Fibroblast of lung (primary cell): Measurements from ENCODE around the gene DAZAP1. TPM values are rescaled to one million over a fixed set of nuclear protein-coding genes. Genes with fewer than 3 reads are reported as not detected.

ENCODE experiments used
- DNase-seq, 2 donors: peaks; one replicate each; pipeline versions ENCODE4 v3.0.0 to v3.0.0-alpha.2; 2010; ENCODE audit warnings: low read depth in 2 of 2
- H2AFZ ChIP-seq: 2 replicates; pipeline ENCODE4 v1.5.1; 2012; ENCODE audit warnings: low read length, control low read depth, inconsistent platforms
- H3K27ac ChIP-seq: 2 replicates; pipeline ENCODE4 v1.5.1; 2011; ENCODE audit warnings: low read length, control low read depth; ENCODE audit not compliant: insufficient read depth
- H3K27me3 ChIP-seq: 2 replicates; pipeline ENCODE4 v1.5.1; 2011; ENCODE audit warnings: mild to moderate bottlenecking, low read length; ENCODE audit not compliant: control insufficient read depth, insufficient read depth
- H3K36me3 ChIP-seq: 2 replicates; pipeline ENCODE4 v1.5.1; 2011; ENCODE audit warnings: low read length; ENCODE audit not compliant: control insufficient read depth, insufficient read depth
- H3K4me1 ChIP-seq: 2 replicates; pipeline ENCODE4 v1.5.1; 2011; ENCODE audit warnings: low read length; ENCODE audit not compliant: control insufficient read depth, insufficient read depth; ENCODE audit errors: extremely low read depth
- H3K4me2 ChIP-seq: 2 replicates; pipeline ENCODE4 v1.5.1; 2011; ENCODE audit warnings: low read length, control low read depth; ENCODE audit not compliant: insufficient read depth; ENCODE audit errors: extremely low read depth
- H3K4me3 ChIP-seq, 4 experiments: fragments of 200-600 bp in 1 of 4; sonication (generic) in 1 of 4; replicated peaks in 1 of 4; 2 replicates each; pipeline ENCODE4 v1.5.1; 2011 to 2016; ENCODE audit warnings: low read length in 4 of 4, low read depth in 3 of 4, mild to moderate bottlenecking in 3 of 4, control low read depth in 2 of 4, inconsistent platforms in 1 of 4, mixed read lengths in 1 of 4; ENCODE audit not compliant: insufficient read depth in 1 of 4; ENCODE audit errors: control extremely low read depth in 1 of 4
- H3K79me2 ChIP-seq: 2 replicates; pipeline ENCODE4 v1.5.1; 2012; ENCODE audit warnings: mild to moderate bottlenecking, low read length, inconsistent platforms; ENCODE audit not compliant: control insufficient read depth, insufficient read depth
- H3K9ac ChIP-seq: 2 replicates; pipeline ENCODE4 v1.5.1; 2011; ENCODE audit warnings: mild to moderate bottlenecking, low read length, control low read depth; ENCODE audit not compliant: insufficient read depth
- H3K9me3 ChIP-seq: 2 replicates; pipeline ENCODE4 v1.5.1; 2012; ENCODE audit warnings: low read depth, low read length; ENCODE audit not compliant: control insufficient read depth, insufficient read depth
- H4K20me1 ChIP-seq: 2 replicates; pipeline ENCODE4 v1.5.1; 2011; ENCODE audit warnings: low read length; ENCODE audit not compliant: control insufficient read depth, insufficient read depth; ENCODE audit errors: extremely low read depth
- EZH2 ChIP-seq: IDR thresholded peaks from 2 replicates; pipeline ENCODE4 v1.5.1; 2012; ENCODE audit warnings: low read length, control low read depth, mild to moderate bottlenecking; ENCODE audit errors: missing control alignments
- polyA plus RNA-seq, 2 donors: library from polyadenylated mRNA; depleted of rRNA in 1 of 2; stranded (reverse) in 1 of 2; unstranded in 1 of 2; fragments of >200 nt; gene quantifications; 2 replicates each; pipeline ENCODE4 v1.2.1, GENCODE V29; 2011 to 2012; ENCODE audit warnings: missing spikeins in 1 of 2
- total RNA-seq: library from RNA; depleted of rRNA; stranded (reverse); fragments of >200 nt; gene quantifications from 2 replicates; pipeline ENCODE4 v1.2.1, GENCODE V29; 2014
- TF ChIP-seq, protein P1 (sequence below), 2 donors: IDR thresholded peaks in 1 of 2; conservative IDR thresholded peaks in 1 of 2; 1 replicate in 1 of 2; 2 replicates in 1 of 2; pipeline ENCODE4 v1.5.1; 2011 to 2012; ENCODE audit warnings: low read length in 2 of 2, control low read depth in 1 of 2, inconsistent platforms in 1 of 2, low read depth in 1 of 2, mild to moderate bottlenecking in 1 of 2

The DAZAP1 gene
- total and polyA plus RNA-seq, 2 donors (not counting 1 experiment from before 2014, with no cell fraction given) = 44.6 to 49.5 TPM

DNA sequence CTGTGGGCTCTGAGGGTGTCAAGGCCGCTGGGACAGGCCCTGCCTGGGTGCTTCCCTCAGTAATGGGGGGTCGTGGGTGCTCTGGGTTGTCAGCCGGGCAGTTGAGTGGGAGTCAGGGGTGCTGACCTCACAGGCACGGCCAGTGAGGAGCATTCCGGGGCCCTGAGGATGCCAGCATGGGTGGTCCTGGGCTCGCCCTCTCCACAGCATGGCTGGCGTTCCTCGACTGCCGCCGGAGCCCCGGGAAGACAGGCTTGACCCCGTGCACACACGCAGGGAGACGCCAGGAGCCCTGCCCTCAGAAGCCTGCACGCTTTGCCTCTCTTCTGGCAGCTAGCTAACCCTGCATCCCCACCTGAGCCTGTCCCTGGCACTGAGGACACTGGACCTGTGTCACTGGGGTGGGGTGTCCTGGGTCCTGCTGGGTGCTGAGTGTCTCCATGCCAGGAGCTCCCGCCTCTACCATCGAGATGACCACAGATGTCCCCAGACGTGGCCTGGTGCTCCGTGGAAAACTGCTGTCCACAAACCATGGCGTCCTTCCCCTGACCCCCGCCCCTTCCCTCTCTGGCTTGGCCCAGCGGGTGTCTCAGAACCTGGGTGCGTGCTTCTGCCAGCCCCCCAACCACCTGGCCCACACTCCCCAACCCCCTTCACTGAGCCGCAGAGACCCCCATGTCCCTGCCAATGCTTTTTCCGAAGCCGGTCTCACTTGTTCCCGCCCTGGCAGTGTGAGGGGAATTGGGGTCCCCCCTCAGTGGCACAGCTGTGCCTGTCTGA, 28.1 kb upstream of the DAZAP1 start:
- no peak for TF ChIP-seq EZH2
- TF ChIP-seq, protein P1, sequence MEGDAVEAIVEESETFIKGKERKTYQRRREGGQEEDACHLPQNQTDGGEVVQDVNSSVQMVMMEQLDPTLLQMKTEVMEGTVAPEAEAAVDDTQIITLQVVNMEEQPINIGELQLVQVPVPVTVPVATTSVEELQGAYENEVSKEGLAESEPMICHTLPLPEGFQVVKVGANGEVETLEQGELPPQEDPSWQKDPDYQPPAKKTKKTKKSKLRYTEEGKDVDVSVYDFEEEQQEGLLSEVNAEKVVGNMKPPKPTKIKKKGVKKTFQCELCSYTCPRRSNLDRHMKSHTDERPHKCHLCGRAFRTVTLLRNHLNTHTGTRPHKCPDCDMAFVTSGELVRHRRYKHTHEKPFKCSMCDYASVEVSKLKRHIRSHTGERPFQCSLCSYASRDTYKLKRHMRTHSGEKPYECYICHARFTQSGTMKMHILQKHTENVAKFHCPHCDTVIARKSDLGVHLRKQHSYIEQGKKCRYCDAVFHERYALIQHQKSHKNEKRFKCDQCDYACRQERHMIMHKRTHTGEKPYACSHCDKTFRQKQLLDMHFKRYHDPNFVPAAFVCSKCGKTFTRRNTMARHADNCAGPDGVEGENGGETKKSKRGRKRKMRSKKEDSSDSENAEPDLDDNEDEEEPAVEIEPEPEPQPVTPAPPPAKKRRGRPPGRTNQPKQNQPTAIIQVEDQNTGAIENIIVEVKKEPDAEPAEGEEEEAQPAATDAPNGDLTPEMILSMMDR (conservative IDR thresholded peaks at IDR 0.05 in 1 of 2, IDR thresholded peaks at IDR 0.05 in 1 of 2; ENCODE audit: low read depth in 1 of 2, low read length in 2 of 2) = no peak
- no peak overlapping the region for H2AFZ ChIP-seq

DNA sequence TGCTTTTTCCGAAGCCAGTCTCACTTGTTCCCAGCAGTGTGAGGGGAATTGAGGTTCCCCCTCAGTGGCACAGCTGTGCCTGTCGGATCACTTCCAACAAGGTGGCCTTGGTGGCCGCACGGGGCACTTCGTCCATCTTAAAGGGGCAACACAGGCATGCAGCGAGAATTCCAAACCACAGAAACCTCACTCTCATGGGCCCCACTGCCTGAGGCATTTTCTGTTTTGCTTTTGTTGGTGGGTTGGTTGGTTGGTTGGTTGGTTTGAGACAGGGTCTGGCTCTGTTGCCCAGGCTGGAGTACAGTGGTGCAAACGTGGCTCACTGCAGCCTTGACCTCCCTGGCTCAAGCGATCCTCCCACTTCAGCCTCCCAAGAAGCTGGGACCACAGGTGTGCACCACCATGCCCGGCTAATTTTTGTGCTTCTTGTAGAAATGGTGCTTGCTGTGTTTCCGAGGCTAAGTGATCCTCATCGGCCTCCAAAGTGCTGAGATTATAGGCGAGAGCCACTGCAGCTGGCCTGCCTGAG, 27.4 kb upstream of the DAZAP1 start:
- no peak overlapping the region for H3K27ac ChIP-seq
- no peak overlapping the region for H2AFZ ChIP-seq
- no peaks in the 10 kb centered on the region for H4K20me1 ChIP-seq
- TF ChIP-seq, protein P1 (conservative IDR thresholded peaks at IDR 0.05 in 1 of 2, IDR thresholded peaks at IDR 0.05 in 1 of 2; ENCODE audit: low read depth in 1 of 2, low read length in 2 of 2) = no peak
- no peak for TF ChIP-seq EZH2
- H3K4me3 ChIP-seq = no peak overlapping the region
- H3K79me2 ChIP-seq = peaks cover 3% of the 10 kb centered on the region
- H3K27me3 ChIP-seq = no peaks in the 10 kb centered on the region
- no peak overlapping the region for H3K4me2 ChIP-seq
- no peaks in the 10 kb centered on the region for H3K4me1 ChIP-seq
- no peak for DNase-seq
- H3K9me3 ChIP-seq = no peaks in the 10 kb centered on the region
- peaks cover 8% of the 10 kb centered on the region for H3K36me3 ChIP-seq
- H3K9ac ChIP-seq = no peak overlapping the region

More for the DNA sequence above, 28.1 kb upstream of the DAZAP1 start:
- no peaks in the 10 kb centered on the region for H3K27me3 ChIP-seq
- peaks cover 8% of the 10 kb centered on the region for H3K36me3 ChIP-seq
- H4K20me1 ChIP-seq = no peaks in the 10 kb centered on the region
- H3K4me3 ChIP-seq = no peak overlapping the region
- no peak for DNase-seq
- no peaks in the 10 kb centered on the region for H3K9me3 ChIP-seq
- no peak overlapping the region for H3K27ac ChIP-seq
- peaks cover 3% of the 10 kb centered on the region for H3K79me2 ChIP-seq
- H3K4me2 ChIP-seq = no peak overlapping the region
- H3K4me1 ChIP-seq = no peaks in the 10 kb centered on the region
- no peak overlapping the region for H3K9ac ChIP-seq

DNA sequence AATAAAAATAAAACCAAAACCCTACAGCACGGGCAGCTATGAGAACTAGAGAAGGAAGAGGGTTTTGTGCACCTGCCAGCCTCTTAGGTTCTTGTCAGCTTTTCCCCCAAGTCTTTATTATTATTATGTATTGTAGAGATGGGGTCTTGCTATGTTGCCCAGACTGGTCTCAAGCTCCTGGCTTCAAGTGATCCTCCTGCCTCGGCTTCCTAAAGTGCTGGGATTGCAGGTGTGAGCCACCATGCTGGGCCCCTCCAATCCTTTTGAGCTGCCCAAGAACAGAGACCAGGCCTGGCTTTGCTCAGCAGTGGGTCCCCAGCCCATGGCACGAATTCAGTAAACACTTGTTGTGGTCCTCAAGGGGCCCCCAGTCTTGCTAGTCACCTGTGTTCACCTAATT, 25.1 kb upstream of the DAZAP1 start:
- TF ChIP-seq EZH2 = no peak
- TF ChIP-seq, protein P1 (conservative IDR thresholded peaks at IDR 0.05 in 1 of 2, IDR thresholded peaks at IDR 0.05 in 1 of 2; ENCODE audit: low read depth in 1 of 2, low read length in 2 of 2) = no peak
- no peak overlapping the region for H3K4me3 ChIP-seq
- no peaks in the 10 kb centered on the region for H3K27me3 ChIP-seq
- H3K4me2 ChIP-seq = no peak overlapping the region
- no peak for DNase-seq
- H3K9ac ChIP-seq = no peak overlapping the region
- H3K79me2 ChIP-seq = peaks cover 3% of the 10 kb centered on the region
- no peak overlapping the region for H3K27ac ChIP-seq
- peaks cover 4% of the 10 kb centered on the region for H3K36me3 ChIP-seq
- H4K20me1 ChIP-seq = no peaks in the 10 kb centered on the region
- H3K4me1 ChIP-seq = no peaks in the 10 kb centered on the region
- H2AFZ ChIP-seq = no peak overlapping the region
- H3K9me3 ChIP-seq = no peaks in the 10 kb centered on the region
